Smooth muscle cell (in vitro differentiated cells): Measurements from ENCODE around the gene FCSK. TPM values are rescaled to one million over a fixed set of nuclear protein-coding genes. Genes with fewer than 3 reads are reported as not detected.

Source experiments
- DNase-seq: peaks from one replicate; lab custom pipeline; 2025; ENCODE audit not compliant: unreplicated experiment; lab: John Stamatoyannopoulos, UW
- H2AFZ ChIP-seq: fragments of 200-600 bp; sonication (generic); 2 replicates; pipeline ENCODE4 v1.6.0; 2016; ENCODE audit warnings: antibody characterized with exemption, low read depth, mild to moderate bottlenecking
- H3F3A ChIP-seq: fragments of 200-600 bp; sonication (generic); 2 replicates; pipeline ENCODE4 v1.6.0; 2017; ENCODE audit warnings: antibody characterized with exemption, low read depth
- H3K27ac ChIP-seq: fragments of 200-600 bp; sonication (generic); 2 replicates; pipeline ENCODE4 v1.5.1; 2016; ENCODE audit warnings: low read depth, mild to moderate bottlenecking
- H3K27me3 ChIP-seq: fragments of 200-600 bp; sonication (generic); 2 replicates; pipeline ENCODE4 v1.6.1; 2016; ENCODE audit warnings: low read depth, mild to moderate bottlenecking
- H3K36me3 ChIP-seq: fragments of 200-600 bp; sonication (generic); 2 replicates; pipeline ENCODE4 v1.5.1; 2016; ENCODE audit warnings: low read depth
- H3K4me1 ChIP-seq: fragments of 200-600 bp; sonication (generic); 2 replicates; pipeline ENCODE4 v1.5.1; 2016; ENCODE audit warnings: low read depth
- H3K4me2 ChIP-seq: fragments of 200-600 bp; sonication (generic); 2 replicates; pipeline ENCODE4 v1.6.0; 2016; ENCODE audit warnings: mild to moderate bottlenecking
- H3K4me3 ChIP-seq: fragments of 200-600 bp; sonication (generic); 2 replicates; pipeline ENCODE4 v1.5.1; 2016; ENCODE audit warnings: mild to moderate bottlenecking
- H3K79me2 ChIP-seq: fragments of 200-600 bp; sonication (generic); 2 replicates; pipeline ENCODE4 v1.6.0; 2016; ENCODE audit warnings: low read depth, mild to moderate bottlenecking
- H3K9ac ChIP-seq: fragments of 200-600 bp; sonication (generic); 2 replicates; pipeline ENCODE4 v1.6.0; 2016; ENCODE audit warnings: low read depth
- H3K9me3 ChIP-seq: fragments of 200-600 bp; sonication (generic); replicated peaks from 2 replicates; pipeline ENCODE4 v1.5.1; 2016; ENCODE audit warnings: low read depth
- H4K20me1 ChIP-seq: fragments of 200-600 bp; sonication (generic); 2 replicates; pipeline ENCODE4 v1.6.0; 2016; ENCODE audit warnings: low read depth
- CTCF ChIP-seq: fragments of 200-600 bp; sonication (generic); IDR thresholded peaks from 2 replicates; pipeline ENCODE4 v1.5.1; 2017; ENCODE audit warnings: borderline replicate concordance, mild to moderate bottlenecking, antibody characterized with exemption; ENCODE audit not compliant: insufficient read depth, poor library complexity, severe bottlenecking
- WGBS: methylation state at CpG from one replicate; pipeline ENCODE4 v1.1.7; 2016; ENCODE audit warnings: low lambda C conversion rate; 5-methylcytosine and 5-hydroxymethylcytosine counted together
- polyA plus RNA-seq: library from polyadenylated mRNA; unstranded; fragments of >200 nt; fragmentation: Nextera tagmentation; extraction: Ambion mirVana; gene quantifications from 2 replicates; pipeline ENCODE4 v1.2.1, GENCODE V29; 2016
- total RNA-seq: library from RNA; depleted of rRNA; stranded (reverse); fragments of >200 nt; gene quantifications from 2 replicates; pipeline ENCODE4 v1.2.3, GENCODE V29; 2014

Gene FCSK
- total and polyA plus RNA-seq, 2 experiments from 2014 or later: 4.8 to 16.5 TPM

- Histone ChIP-seq H3K9ac (no peak overlapping the region), H3K4me3 (no peak overlapping the region), H3K79me2 (no peaks in the 10 kb centered on the region), H3K36me3 (peaks cover 9% of the 10 kb centered on the region), H3K9me3 (no peaks in the 10 kb centered on the region), H3K27ac (no peak overlapping the region), H4K20me1 (no peaks in the 10 kb centered on the region), H3F3A (no peaks in the 10 kb centered on the region), H3K4me1 (no peaks in the 10 kb centered on the region), H3K27me3 (no peaks in the 10 kb centered on the region), H3K4me2 (no peak overlapping the region), H2AFZ (no peak overlapping the region)
- TF ChIP-seq CTCF: no peak
- no peak for DNase-seq
- WGBS: 94% methylated on average over 9 of the region's 9 CpGs
Measured at GRCh38 chr16:70495425-70496182, 41.2 kb downstream of the FCSK start.

GRCh38 chr16:70496513-70496912 is 42.1 kb downstream of the FCSK start:
- Histone ChIP-seq H3F3A (no peaks in the 10 kb centered on the region), H4K20me1 (no peaks in the 10 kb centered on the region), H3K4me2 (no peak overlapping the region), H3K27ac (no peak overlapping the region), H3K79me2 (no peaks in the 10 kb centered on the region), H2AFZ (no peak overlapping the region), H3K36me3 (peaks cover 9% of the 10 kb centered on the region), H3K9me3 (no peaks in the 10 kb centered on the region), H3K4me3 (no peak overlapping the region), H3K4me1 (no peaks in the 10 kb centered on the region), H3K9ac (no peak overlapping the region), H3K27me3 (no peaks in the 10 kb centered on the region)
- no peak for TF ChIP-seq CTCF
- WGBS: 98% methylated on average over 6 of the region's 6 CpGs
- no peak for DNase-seq

GRCh38 chr16:70508752-70509151 is 54.4 kb downstream of the FCSK start:
- no peaks in the 10 kb centered on the region for H3K79me2 ChIP-seq
- no peak overlapping the region for H3K9ac ChIP-seq
- H3K4me2 ChIP-seq: no peak overlapping the region
- no peak overlapping the region for H3K4me3 ChIP-seq
- H3K27ac ChIP-seq: no peak overlapping the region
- H3K27me3 ChIP-seq: no peaks in the 10 kb centered on the region
- no peaks in the 10 kb centered on the region for H3K4me1 ChIP-seq
- no peaks in the 10 kb centered on the region for H3F3A ChIP-seq
- H4K20me1 ChIP-seq: no peaks in the 10 kb centered on the region
- H3K36me3 ChIP-seq: peaks cover 16% of the 10 kb centered on the region
- no peak for DNase-seq
- H3K9me3 ChIP-seq: no peaks in the 10 kb centered on the region
- no peak overlapping the region for H2AFZ ChIP-seq
- 93% methylated on average over 5 of the region's 5 CpGs for WGBS
- TF ChIP-seq CTCF: no peak

GRCh38 chr16:70510216-70510615 is 55.8 kb downstream of the FCSK start:
- H3K9ac ChIP-seq: no peak overlapping the region

More at GRCh38 chr16:70510216-70510615, 55.8 kb downstream of the FCSK start:
- Histone ChIP-seq H3K4me3 (no peak overlapping the region), H3K4me2 (no peak overlapping the region), H3F3A (no peaks in the 10 kb centered on the region), H3K4me1 (no peaks in the 10 kb centered on the region), H4K20me1 (no peaks in the 10 kb centered on the region), H3K27me3 (no peaks in the 10 kb centered on the region), H3K36me3 (peaks cover 22% of the 10 kb centered on the region), H3K27ac (no peak overlapping the region), H2AFZ (no peak overlapping the region), H3K9me3 (no peaks in the 10 kb centered on the region), H3K79me2 (no peaks in the 10 kb centered on the region)
- no peak for TF ChIP-seq CTCF
- DNase-seq: no peak
- 99% methylated on average over 3 of the region's 3 CpGs for WGBS
